SK-N-MC (cell line): ENCODE measurements around the gene NOX5.

ENCODE experiments used
- EZH2 ChIP-seq: fragments of 200-600 bp; sonication (generic); IDR thresholded peaks from one replicate; pipeline ENCODE4 v1.6.1; 2017; ENCODE audit warnings: antibody characterized with exemption
- POLR2AphosphoS5 ChIP-seq: IDR thresholded peaks from 2 replicates; pipeline ENCODE4 v1.6.1; 2012; ENCODE audit warnings: mild to moderate bottlenecking, low read depth, low read length, borderline replicate concordance

GRCh38 chr15:69056365-69056764 lies 41.9 kb downstream of the NOX5 start:
- TF ChIP-seq POLR2AphosphoS5, result no peak
- TF ChIP-seq EZH2, result no peak
